ENCODE measurements around the gene NOL9. TPM values are rescaled to one million over a fixed set of nuclear protein-coding genes. Genes with fewer than 3 reads are reported as not detected.

NOL9 gene
- total RNA-seq, 4 donors from 2014 or later: 18.2 to 45.2 (median 24.7) TPM

GRCh38 chr1:6584126-6585080, 30.1 kb upstream of the NOL9 start:
- TF ChIP-seq, protein P1, sequence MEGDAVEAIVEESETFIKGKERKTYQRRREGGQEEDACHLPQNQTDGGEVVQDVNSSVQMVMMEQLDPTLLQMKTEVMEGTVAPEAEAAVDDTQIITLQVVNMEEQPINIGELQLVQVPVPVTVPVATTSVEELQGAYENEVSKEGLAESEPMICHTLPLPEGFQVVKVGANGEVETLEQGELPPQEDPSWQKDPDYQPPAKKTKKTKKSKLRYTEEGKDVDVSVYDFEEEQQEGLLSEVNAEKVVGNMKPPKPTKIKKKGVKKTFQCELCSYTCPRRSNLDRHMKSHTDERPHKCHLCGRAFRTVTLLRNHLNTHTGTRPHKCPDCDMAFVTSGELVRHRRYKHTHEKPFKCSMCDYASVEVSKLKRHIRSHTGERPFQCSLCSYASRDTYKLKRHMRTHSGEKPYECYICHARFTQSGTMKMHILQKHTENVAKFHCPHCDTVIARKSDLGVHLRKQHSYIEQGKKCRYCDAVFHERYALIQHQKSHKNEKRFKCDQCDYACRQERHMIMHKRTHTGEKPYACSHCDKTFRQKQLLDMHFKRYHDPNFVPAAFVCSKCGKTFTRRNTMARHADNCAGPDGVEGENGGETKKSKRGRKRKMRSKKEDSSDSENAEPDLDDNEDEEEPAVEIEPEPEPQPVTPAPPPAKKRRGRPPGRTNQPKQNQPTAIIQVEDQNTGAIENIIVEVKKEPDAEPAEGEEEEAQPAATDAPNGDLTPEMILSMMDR (IDR thresholded peaks at IDR 0.05): no peak
- no peak for ATAC-seq (ENCODE audit: low FRiP score)
- no peak for DNase-seq (ENCODE audit: low spot score)

DNA sequence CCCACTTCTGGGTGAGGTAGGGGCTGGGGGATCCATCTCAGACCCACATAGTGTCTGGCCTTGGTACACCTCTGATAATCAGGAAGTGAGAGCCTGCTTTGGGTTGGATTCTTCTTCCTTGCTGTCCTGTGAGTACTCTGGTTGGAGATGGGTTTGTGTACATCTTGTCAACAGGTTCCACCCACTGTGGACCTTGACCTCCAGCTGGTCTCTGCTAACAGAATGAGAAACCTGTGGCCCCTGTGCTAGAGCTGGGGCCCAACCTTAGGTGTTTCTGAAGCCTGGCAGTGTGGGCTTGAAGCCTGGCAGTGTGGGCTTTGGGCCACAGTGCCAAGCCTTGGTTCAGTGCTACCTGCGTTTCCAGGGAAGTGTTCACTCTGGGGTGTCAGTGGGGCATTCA, 28.1 kb upstream of the NOL9 start:
- TF ChIP-seq, protein P1 (IDR thresholded peaks at IDR 0.05): no peak
- ATAC-seq (ENCODE audit: low FRiP score): no peak
- DNase-seq (ENCODE audit: low spot score): no peak

DNA sequence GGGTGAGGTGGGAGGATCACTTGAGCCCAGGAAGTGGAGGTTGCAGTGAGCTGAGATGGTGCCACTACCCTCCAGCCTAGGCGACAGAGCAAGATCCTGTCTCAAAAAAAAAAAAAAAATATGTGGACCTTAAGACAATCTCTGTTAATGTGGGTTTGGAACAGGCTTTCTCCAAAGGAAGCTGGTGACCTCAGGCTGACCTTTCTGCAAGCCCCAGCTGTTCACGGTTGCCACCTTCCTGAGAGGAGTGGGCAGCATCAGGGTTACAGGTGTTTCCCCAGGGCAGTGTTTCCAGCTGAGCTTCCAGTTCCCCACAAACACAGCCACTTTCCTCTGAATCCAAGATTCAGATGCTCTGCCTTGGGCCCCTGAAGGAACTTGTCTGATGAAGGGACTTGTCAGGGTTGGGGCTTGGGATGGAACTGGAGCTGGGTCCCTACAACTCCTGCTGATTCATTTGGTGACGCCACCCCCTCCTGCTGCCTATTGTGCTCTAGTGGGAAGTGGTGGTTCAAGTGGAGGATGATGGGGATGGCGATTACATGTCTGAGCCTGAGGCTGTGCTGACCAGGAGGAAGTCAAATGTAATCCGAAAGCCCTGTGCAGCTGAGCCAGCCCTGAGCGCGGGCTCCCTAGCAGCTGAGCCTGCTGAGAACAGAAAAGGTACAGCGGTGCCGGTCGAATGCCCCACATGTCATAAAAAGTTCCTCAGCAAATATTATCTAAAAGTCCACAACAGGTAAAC, 27.4 kb upstream of the NOL9 start:
- TF ChIP-seq, protein P1 (IDR thresholded peaks at IDR 0.05): no peak
- DNase-seq (ENCODE audit: low spot score) (no peak), ATAC-seq (ENCODE audit: low FRiP score) (no peak)

GRCh38 chr1:6580593-6581409, 26.5 kb upstream of the NOL9 start:
- TF ChIP-seq, protein P1 (IDR thresholded peaks at IDR 0.05): no peak
- no peak for ATAC-seq (ENCODE audit: low FRiP score)
- no peak for DNase-seq (ENCODE audit: low spot score)

DNA sequence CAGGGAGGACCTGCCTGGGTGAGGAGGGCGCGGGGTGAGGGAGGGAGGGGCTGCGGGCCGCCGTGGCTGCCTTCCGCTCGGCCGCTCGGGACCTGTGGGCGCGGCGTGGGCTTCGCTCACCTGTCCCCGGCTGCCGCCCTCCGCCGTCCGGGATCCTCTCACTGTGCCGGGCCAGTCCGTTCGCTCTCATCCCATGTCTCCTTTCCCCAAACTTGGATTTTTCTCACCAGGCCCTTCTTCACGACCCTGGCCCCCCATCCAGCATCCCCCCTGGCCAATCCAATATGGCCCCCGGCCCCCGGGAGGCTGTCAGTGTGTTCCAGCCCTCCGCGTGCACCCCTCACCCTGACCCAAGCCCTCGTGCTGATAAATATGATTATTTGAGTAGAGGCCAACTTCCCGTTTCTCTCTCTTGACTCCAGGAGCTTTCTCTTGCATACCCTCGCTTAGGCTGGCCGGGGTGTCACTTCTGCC, 25.8 kb upstream of the NOL9 start:
- TF ChIP-seq, protein P1 (IDR thresholded peaks at IDR 0.05): no peak
- ATAC-seq (ENCODE audit: low FRiP score) (peak; percentile 30), DNase-seq (ENCODE audit: low spot score) (no peak)

- DNase-seq (ENCODE audit: low spot score) (peak; percentile 98), ATAC-seq (ENCODE audit: low FRiP score) (peak; percentile 94)
- TF ChIP-seq, protein P1 (IDR thresholded peaks at IDR 0.05): no peak
Observed at GRCh38 chr1:6579374-6580118, 25.2 kb upstream of the NOL9 start, which contains the start of gene ZBTB48. Gene ZBTB48 (plus strand): TSS chr1:6579994. CDS start chr1:6580610, 616 bp downstream.

Measured in omental fat pad (tissue), 4 donors.